Stimulated activated CD4-positive, alpha-beta T cell treated with anti-CD3 and anti-CD28 coated beads, TNF-alpha, amount 100 ng/mL, for 24 hours (primary cell): ENCODE measurements around the gene PRKN.

Experiments used
- DNase-seq, 3 experiments: peaks; one replicate each; pipeline ENCODE4 v3.0.0-alpha.2; 2020; ENCODE audit warnings: low read depth in 3 of 3

PRKN gene

DNA sequence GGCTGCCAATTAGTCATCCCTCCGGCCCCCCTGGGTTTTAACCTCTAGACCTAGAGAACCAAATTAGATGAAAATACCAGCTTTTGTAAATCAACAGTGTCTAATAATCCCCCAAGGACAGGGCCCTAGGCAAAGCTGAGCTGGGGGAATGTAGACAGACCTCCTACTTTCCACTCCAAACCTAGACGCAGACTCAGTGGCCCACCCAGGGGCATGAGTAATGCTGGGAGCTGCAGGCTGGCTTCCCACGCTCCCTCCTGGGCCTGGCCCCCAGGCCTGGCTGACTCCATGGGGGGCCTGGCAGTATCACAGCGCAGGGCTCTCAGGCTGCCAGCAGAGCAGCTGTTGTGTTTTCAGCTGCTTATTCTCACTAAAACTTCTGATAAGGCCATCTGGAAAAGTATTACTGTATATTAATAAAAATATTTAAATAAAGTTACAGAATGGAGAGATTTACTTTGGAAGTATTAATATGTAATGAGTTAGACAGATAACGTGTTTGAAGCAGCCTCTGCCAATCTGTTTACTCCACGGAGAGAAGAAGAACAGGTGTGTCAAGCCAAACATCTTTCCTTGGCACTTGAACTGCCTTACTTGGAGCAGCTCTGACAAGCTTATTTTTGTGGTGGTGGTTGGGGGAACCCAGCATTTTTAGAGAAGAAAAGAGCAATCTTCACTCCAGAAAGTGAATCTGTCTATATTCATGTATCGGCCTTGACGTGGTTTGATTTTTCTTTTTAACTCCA lies 1309.7 kb downstream of the PRKN start:
- no peak for DNase-seq

DNA sequence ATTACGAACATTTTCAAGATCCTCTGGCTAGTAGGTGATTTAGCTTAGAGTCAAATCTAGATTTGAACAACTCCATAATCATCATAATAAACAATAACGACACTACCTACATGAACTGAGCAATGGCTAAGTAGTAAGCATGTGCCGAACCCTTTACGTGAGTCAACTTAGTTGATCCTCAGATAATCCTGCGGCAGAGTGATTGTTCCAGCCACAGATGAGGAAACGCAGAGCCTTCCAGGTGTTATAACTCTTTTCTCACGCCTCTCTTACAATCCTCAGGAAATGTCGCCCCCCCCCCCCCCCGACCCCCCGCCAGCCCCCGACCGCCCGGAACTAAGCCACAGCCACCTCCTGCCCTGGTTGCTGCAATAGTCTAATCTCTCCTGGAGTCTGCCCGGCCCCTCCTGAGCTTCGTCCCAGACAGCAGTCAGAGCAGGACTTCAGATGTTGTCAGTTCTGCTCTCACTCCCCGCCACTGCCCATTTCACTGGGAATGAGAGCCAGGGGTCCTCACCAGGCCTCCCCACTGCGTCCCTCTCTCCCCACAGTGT lies 1312.2 kb downstream of the PRKN start:
- DNase-seq: no peak

DNA sequence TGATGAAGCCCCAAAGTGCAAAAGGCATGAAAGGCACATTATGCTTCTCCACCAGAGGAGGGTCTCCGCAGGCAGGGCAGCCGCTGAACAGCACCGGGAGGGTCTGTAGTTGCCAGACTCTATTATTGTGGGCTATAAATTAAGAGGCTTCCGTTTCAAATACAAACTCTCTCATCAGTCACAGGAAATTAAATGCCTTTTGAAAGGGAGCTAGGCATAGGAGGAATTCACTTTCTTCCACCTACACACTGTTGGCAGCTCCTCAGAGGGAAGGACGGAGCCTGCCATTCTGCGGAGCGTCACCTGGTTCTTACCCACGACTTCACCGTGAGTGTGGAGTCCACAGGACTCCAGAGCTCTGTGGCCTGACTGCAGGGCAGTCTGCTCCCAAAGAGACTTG lies 1312.9 kb downstream of the PRKN start:
- DNase-seq: no peak

DNA sequence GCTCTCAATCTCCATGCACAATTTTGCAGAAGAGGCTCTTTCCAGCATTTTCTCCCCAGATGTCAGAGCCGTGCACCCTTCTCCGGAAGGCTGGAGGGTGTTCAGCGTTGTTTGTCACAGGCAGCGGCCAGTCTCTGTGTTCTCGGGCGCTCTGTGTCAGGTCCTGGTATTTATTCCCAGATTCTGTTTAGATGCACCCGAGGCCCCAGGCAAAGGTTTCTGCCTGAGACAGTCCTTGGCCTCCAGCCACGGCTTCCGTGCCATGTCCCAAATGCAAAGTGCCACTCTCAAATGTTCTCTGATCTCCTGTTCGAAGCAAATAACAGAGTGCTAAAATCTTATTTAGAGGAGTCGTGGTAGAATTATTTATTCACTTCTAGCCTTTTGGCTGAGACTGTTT lies 1313.4 kb downstream of the PRKN start:
- no peak for DNase-seq

DNA sequence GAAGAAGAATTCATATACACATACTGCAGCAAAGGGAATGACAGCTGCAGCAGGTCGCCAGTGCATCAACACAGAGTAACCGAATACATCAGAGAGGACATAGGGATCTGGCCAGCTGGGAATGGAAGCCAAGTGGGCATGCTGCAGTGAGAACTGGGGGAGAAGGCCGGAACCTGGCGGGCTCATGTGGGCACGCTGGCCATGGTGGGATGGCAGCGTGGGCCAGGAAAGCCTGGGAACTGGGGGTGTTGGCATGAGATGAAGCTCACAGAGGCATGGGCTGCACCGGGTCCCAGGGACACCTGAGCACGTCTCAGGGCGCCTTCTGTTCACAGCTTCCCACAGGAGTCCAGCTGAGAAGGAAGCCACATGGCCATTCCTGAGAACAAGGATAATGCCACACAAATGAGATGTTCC lies 1314.2 kb downstream of the PRKN start:
- no peak for DNase-seq

DNA sequence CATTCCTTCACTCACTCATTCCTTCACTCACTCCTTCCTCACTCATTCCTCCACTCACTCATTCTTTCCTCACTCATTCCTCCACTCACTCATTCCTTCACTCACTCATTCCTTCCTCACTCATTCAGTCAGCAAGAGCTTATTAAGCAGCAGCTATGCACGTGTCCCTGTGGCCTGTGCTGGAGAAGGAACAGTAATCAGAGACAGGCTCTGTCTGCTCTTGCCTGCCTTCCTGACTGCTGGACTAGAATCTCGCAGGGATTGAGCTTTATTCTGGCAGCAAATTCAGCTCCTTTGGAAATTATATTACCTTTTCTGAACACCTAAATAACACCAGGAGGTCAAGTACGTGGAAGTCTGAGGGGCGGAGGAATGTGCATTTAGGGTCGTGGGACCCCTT lies 1314.8 kb downstream of the PRKN start:
- DNase-seq: no peak

DNA sequence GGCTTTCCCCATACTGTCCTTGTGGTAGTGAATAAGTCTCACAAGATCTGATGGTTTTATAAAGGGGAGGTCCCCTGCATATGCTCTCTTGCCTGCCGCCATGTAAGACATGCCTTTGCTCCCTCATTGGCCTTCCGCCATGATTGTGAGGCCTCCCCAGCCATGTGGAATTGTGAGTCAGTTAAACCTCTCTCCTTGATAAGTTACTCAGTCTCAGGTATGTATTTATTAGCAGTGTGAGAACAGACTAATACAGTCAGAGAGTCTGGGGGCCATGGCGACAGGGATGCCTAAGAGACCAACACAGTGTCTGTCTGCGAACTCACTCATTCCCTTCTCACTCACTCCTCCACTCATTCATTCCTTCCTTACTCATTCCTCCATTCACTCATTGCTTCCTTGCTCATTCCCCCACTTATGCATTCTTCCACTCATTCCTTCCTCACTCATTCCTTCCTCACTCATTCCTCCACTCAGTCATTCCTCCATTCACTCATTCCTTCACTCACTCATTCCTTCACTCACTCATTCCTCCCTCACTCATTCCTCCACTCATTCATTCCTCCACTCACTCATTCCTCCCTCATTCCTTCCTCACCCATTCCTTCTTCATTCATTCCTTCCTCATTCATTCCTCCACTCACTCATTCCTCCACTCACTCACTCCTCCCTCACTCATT lies 1316.2 kb downstream of the PRKN start:
- DNase-seq: no peak

DNA sequence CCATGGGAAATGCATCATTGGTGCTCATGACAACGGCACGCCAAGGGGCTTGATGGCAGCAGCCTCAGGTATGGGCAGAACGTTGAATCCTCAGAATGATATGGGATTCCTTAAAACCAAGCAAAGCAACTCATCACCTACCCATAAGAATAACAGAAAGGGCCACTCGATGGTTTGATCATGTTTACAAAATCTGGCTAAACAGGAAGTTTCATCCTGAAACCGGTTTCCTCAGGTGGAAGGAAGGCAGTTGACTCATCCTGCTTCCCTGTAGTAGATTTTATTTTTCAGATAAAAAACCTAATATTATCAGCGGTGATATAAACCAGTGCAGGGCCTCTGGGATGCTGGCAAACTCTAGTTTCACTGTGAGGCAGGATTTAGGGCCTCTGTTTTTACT lies 1316.8 kb downstream of the PRKN start:
- DNase-seq: no peak

DNA sequence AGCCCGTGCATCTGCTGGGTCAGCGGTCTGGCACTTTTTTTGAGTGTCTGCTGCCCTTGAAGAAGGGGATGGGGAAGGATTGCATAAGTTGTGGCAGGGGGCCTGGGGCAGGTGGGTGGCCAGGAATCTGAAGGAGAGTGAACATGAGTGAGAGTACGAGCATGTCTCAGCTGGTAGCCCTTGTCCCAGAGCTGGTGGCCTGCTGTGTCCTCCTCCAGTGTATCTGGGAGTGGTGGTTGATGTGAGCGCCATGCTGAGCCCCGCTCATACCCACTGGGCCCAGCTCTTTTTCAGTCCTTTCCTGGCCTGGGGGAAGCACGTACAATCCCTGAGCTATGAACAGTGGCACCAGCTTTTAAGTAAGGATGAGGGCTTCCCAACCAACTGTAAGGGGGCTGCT lies 1317.5 kb downstream of the PRKN start:
- no peak for DNase-seq

DNA sequence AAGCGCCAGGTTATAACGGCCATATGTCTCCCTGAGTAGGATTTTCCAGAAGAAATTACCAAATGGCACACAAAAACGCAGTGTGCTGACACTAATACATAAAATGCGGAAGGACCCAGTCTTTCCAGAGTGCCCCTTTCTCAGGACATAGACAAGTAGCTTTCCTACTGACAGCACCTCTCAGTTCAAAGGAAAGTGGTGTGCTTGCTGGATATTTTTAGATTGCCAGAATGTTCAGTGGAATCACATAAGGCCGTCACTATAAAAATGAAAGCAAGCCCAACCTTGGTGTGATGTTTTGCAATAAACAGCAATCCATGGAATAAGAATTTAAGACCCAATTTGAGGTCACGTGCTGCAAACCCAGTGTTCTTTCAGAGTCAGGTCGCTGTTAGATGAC lies 1318.2 kb downstream of the PRKN start:
- DNase-seq: no peak

DNA sequence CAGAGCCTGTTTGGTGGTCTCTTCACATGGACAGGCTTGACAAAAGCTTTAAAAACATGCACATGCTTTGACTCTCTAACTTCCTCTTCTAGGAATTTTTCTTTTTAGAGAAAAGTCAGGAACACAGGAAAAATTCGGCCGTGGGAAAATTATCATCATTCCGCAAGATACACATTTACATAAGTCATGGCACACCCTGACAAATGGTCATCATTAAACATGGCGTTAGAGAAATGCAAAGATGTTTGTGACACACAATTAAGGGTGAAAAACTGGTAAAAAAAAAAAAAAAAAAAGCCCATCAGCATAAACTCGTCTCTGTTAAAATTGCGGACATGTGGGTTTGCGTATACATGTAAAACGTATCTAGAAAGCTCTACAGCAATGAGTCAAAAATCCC lies 1319.5 kb downstream of the PRKN start:
- no peak for DNase-seq

DNA sequence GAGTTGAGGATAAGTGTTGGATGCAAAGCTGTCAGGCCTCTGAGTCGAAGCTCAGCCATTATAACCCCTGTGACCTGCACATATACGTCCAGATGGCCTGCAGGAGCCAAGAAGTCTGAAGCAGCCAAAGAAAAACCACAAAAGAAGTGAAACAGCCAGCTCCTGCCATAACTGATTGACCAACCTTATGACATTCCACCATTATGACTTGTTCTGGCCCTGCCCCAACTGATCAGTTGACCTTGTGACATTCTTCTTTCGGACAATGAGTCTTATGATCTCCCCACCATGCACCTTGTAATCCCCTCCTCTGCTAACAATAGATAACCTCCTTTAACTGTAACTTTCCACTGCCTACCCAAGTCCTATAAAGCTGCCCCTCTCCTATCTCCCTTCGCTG lies 1320.0 kb downstream of the PRKN start:
- DNase-seq: no peak

DNA sequence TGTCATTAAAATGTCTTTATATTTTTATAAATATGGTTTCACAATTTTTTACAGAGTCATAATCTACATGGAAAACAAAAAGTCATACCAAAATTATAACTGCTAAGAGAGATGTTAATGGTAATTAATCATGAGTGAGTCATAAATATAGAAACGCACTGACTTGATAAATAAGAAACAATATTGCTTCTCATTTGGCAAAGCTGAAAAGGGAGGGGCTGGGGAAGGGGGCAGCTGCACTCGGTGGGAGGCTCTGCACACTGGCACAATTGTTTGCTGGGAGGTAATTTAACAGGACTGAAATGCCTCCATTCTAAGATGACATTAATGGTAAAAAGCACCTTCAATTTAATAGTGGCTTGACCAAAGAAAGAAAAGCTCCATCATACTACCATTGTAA lies 1320.5 kb downstream of the PRKN start:
- DNase-seq: no peak

DNA sequence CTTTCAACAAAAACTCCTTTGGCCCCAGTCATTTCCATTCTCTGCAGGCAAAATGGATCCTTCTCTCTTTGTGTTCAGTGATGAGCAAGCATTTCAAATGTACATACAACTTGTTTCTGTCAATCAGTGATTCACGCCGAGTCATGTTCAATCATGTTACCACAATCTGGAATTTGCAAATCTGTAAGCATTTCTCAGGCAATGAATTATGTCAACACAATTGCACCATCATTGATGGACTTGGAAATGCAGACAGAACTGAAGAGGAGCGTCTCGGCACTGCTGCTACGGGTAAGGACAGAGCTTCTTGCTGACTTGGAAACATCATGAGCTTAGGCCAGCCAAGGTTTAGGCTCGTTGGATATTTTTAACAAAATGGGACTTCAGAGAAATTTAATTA lies 1320.9 kb downstream of the PRKN start:
- DNase-seq: no peak

DNA sequence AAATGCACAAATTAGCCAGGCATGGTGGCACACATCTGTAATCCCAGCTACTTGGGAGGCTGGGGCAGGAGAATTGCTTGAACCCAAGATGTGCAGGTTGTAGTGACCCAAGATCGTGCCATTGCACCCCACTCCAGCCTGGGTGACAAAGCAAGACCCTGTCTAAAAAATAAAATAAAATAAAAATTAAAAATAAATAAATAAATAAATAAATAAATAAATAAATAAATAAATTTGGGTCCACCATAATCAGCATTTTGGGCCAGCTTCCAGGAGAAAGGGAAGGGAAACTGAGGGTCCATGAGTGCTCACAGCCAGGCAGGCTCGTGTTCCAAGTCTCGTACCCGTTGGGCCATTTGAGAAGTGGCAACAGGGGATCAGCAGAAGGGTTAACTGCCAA lies 1322.1 kb downstream of the PRKN start:
- no peak for DNase-seq

DNA sequence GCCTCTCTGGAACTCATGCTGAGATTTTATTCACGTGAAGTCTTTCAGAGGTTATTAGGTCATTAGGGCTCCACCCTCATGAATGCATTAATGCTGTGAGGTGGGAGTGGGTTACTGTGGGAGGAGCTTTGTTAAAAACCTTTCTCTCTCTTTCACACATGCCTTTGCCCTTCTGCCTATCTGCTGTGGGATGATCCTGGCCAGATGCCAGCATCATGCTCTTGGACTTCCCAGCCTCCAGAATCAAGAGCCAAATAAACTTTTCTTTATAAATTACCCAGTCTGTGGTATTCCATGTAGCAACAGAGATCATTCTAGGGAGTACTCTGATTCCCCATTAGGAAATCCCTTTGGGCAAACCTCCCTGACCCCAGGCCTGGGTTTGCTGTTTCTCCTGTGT lies 1323.8 kb downstream of the PRKN start:
- DNase-seq: no peak

DNA sequence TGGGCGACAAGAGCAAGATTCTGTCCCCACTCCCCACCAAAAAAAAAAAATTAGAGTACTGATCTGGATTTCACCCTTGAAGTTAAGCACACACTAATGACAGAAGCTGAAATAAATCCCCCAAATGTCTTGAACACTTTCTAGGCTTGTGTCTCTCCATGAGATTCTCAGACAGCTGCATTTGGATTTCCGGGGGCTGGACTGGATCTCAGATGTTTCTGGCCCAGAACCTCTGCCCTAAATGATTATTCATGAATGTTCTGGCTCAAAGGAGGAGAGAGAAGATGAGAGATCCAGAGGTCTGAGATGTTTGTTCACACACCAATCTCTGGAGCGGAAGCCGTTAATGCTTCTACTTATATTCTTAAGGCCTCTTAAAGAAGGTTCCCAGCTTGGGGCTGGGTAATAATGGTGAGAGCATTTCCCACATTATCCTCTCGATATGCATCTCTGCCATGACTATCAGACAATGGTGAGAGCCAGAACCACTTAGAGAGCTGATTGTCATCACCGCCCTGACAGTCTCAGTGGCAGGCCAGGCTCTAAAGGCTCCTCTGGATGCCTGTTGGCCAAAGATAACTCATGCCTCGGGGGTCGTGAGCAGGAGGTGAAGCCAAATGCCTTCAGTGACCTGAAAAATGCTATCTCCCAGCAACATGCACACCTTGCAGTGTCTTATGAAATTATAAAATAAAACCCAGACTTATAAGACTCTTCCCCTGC lies 1325.8 kb downstream of the PRKN start:
- DNase-seq: no peak

DNA sequence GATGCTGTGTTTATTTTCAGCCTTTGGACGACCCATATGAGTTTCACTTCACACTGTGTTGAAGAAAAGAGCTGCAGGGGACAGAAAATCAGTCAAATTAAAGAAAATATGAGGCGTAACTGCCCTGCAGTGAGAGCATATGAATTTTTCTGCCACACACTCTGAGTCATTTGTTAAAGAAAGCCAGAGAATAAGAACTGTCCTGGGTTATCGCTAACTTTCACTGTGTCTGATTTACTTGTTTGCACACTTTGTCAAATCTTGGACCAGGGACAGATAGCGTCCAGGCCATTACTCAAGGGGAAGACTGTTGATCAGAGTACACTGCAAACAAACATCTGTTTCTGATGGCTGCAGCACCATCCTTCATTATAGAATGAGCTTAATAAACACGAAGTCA lies 1326.9 kb downstream of the PRKN start:
- DNase-seq: no peak

DNA sequence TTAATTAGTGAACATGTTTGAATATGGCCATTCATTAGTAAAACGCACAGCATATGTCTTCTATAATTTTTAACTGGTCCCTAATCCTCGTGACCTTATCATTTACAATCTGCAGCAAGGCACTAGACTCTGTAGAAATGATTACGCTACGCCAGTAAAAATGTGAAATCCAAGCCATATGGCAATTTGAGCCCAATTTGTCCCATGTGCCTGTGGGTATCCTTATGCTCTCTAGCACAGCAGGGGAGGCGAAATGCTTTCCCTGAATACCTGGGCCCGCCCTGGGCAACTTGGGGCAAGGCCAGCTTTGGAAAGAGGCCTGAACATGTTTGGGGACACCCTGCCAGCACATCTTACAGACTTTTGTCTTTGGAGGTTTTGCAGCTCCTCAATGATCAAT lies 1331.0 kb downstream of the PRKN start:
- no peak for DNase-seq

DNA sequence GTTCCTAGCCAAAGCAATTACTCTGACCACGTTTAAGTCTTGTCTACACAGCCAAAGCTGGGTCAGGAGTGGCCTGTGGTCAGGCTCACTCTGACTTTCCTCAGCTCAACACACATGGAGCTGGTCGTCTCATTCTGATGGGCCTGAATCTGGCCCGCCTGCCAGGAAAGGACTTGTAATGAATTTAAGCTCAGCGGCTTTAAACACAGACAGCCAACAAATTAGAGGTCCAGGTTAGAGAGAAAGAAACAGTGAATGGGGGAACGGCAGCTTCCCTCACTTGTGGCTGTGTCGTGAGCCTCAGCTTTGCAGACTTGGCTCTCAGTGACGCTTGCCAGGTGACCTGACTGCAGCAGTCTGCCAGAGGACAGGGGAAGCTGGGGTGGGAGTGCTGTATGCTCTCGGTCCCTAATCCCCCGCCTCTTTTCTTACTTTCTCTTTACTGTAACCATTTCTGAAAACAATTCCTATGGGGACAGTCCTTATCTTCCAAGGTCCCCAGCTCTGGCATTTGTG lies 1331.8 kb downstream of the PRKN start:
- no peak for DNase-seq

DNA sequence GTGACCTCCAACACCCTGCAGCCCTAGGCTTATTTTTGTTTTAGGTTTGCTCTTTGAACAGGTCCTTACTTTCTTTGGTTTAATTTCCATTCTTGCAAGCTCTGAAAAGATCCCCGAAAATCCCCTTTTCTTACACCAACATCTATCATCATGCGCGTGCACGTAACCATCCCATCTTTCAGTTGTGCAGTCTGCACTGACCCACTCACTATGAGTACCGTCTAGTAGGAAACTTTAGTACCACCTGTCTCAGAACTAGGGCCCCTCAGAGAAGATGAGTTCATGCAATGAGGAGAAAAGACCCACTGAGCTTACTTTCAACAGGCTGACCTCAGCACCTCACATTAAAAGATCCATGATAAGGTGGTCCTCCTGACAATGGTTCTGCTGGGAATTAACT lies 1333.1 kb downstream of the PRKN start:
- no peak for DNase-seq

DNA sequence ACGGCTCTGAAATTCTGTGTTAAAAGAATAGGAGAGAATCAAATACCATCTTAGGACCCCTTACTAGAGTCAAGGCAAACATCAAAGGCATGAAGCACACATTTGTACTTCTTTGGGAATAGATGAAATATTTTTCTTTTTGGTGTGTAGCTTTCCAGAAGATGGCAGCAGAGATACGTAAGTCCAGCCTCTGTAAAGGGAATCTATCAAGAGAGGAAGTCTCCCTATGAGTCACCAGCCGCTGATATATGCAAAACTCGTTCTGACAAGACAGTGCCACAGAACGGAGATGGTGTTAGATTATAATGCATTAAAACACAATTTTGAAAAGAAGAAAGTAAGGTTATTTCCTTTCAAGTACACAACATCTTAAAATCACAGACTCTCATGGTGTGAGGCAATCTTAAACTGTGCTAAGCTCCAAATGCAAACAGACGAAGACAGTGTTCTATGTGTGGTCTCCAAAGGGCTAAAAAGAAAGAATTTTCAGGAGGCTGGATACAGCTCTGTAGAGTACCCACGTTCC lies 1333.7 kb downstream of the PRKN start:
- peak; percentile 16 to 58 (median 34) for DNase-seq
